VCaP (cell line): ENCODE results near the gene RGS12.
A peak's percentile ranks its signal among the peaks of the same experiment; 100 is the strongest.

Source experiments
- H3K27ac ChIP-seq: fragments of 450-650 bp; 2 replicates; pipeline ENCODE4 v1.5.1; 2017
- TF ChIP-seq, protein P1 (sequence below): fragments of 450-650 bp; conservative IDR thresholded peaks from 2 replicates; pipeline ENCODE4 v1.5.1; 2017; ENCODE audit warnings: mild to moderate bottlenecking, moderate library complexity

The RGS12 gene

GRCh38 chr4:3292571-3293400 lies at the start of gene RGS12:
Gene RGS12 (plus strand): TSS chr4:3293021. CDS start chr4:3316171, 23,150 bp downstream.
- H3K27ac ChIP-seq, result peak within 1 kb of the TSS; percentile 90
- TF ChIP-seq, protein P1, sequence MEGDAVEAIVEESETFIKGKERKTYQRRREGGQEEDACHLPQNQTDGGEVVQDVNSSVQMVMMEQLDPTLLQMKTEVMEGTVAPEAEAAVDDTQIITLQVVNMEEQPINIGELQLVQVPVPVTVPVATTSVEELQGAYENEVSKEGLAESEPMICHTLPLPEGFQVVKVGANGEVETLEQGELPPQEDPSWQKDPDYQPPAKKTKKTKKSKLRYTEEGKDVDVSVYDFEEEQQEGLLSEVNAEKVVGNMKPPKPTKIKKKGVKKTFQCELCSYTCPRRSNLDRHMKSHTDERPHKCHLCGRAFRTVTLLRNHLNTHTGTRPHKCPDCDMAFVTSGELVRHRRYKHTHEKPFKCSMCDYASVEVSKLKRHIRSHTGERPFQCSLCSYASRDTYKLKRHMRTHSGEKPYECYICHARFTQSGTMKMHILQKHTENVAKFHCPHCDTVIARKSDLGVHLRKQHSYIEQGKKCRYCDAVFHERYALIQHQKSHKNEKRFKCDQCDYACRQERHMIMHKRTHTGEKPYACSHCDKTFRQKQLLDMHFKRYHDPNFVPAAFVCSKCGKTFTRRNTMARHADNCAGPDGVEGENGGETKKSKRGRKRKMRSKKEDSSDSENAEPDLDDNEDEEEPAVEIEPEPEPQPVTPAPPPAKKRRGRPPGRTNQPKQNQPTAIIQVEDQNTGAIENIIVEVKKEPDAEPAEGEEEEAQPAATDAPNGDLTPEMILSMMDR, result no peak

DNA sequence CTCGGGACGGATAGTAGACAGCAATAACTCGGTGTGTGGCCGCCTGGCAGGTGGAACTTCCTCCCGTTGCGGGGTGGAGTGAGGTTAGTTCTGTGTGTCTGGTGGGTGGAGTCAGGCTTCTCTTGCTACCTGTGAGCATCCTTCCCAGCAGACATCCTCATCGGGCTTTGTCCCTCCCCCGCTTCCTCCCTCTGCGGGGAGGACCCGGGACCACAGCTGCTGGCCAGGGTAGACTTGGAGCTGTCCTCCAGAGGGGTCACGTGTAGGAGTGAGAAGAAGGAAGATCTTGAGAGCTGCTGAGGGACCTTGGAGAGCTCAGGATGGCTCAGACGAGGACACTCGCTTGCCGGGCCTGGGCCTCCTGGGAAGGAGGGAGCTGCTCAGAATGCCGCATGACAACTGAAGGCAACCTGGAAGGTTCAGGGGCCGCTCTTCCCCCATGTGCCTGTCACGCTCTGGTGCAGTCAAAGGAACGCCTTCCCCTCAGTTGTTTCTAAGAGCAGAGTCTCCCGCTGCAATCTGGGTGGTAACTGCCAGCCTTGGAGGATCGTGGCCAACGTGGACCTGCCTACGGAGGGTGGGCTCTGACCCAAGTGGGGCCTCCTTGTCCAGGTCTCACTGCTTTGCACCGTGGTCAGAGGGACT lies 49.6 kb upstream of the RGS12 start:
- no peak overlapping the region for H3K27ac ChIP-seq
- TF ChIP-seq, protein P1, result no peak

DNA sequence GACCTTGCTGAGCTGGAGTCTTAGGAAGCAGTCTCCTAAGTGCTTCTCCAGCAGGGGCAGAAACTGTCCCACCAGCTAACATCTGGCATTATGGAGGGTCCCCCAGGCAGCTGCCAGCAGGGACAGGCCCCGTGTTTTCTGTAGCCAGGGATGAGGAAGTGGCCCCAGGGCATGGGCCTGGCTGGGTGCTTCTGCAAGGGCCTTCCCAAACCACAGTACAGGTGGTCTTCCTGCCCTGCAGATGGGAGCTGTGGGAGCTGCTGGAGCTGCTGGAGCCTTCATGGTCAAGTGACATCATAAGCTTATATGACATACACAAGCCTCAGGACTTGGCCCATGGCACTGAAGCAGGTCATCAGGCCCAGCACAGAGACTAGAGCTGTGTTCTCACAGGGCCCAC lies 48.8 kb upstream of the RGS12 start:
- TF ChIP-seq, protein P1, result no peak
- no peak overlapping the region for H3K27ac ChIP-seq

DNA sequence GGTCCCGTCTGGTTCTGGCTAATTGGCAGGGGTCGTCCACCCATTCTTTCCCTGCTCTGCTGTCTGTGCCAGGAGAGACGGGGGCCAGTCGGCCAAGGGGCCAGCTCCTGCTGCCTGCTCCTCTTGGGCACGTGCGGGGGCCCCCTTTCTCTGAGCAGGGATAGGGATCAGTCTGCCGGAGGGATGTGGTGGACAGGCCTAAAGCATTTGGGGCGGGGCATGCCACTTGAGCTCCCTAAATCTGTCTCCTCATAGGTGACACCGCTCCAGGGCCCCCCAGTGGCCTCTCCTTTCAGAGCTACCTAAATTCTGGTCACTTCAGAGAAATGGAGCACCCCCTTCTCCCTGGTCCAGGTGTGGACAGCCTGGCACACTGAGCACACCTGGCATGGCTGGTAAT lies 48.1 kb upstream of the RGS12 start:
- H3K27ac ChIP-seq, result no peak overlapping the region
- TF ChIP-seq, protein P1, result no peak

DNA sequence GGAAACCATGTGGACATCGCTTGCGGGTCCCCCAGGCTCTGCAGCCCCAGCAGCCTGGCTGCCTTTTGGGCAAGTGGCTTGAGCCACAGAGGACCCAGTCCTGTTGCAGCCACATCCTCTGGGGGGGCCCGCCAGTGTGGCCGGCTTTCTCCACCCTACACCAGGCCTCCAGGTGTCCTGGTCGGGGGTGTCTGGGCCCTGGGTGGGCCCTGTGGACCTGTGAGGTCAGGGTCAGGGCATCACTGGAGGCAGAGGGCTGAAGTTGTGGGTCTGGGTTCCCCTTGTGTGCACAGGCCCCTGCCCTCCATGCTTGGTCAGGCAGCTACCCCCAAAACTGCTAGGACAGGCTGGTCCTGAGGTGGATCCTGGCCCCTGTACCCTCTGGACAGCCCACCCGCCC lies 47.1 kb upstream of the RGS12 start:
- H3K27ac ChIP-seq, result no peak overlapping the region
- TF ChIP-seq, protein P1, result no peak

DNA sequence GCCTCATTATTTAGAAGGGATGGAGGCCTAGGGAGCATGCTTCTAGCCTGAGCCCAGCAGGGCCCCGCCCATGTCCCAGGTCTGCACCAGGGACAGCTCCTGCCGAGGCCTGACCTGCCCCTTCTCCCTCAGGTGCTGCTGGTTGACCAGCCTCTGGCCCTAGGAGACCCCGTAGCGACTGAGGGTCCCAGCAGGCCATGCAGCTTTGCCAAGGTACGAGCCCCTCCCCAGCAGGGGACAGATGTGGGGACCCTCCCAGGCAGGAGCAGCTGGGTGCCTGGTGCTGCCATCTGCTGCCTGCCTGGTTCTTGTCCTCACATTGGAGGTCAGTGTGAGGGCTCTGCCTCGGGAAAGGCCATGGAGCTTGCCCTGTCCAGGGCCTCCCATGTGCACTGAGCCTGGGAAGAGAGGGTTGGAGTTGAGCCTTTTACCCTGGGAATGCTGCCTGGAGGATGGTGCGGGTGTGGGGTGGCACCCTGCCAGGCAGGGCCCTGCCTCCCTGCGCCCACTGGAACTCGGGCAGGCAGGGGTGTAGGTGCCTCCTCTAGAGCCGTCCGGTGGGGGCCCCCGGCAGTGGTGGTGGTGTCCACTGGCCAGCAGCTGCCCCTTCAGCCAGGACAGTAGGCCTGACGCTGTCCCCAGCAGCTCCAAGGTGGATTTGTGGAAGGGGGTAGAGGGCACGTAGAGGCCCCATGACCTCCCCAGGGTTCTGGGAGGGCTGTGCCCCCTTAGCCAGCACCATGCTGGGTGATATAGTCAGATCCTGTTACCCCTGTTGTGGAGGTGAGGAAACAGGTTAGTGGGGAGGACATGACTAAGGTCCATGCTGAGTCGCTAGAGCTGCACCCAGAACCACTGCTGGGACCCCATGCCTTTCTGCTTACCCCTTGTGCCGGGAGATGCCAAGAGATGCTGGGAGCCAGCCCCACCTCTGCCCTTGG lies 46.1 kb upstream of the RGS12 start:
- TF ChIP-seq, protein P1, result 0 out of 2 replicates have a peak, but pooled peaks have one; percentile 11
- no peak overlapping the region for H3K27ac ChIP-seq
